ES-I3 (cell line): Measurements from ENCODE around the gene PPP1R15A.
"Not testable (repeated sequence)": the region's sequence is repeated elsewhere in the genome, so short reads cannot be mapped to it uniquely, and the experiment has no call there.

Experiments
- H3K36me3 ChIP-seq: 2 replicates; pipeline ENCODE4 v1.6.1; 2013; ENCODE audit warnings: mild to moderate bottlenecking, low read length, control low read depth, moderate library complexity; ENCODE audit not compliant: insufficient read depth
- H3K4me1 ChIP-seq: 2 replicates; pipeline ENCODE4 v1.6.1; 2013; ENCODE audit warnings: mild to moderate bottlenecking, control low read depth, low read length; ENCODE audit not compliant: insufficient read depth
- H3K9ac ChIP-seq: 2 replicates; pipeline ENCODE4 v1.6.1; 2013; ENCODE audit warnings: low read depth, mild to moderate bottlenecking, low read length, moderate library complexity
- H3K9me3 ChIP-seq: 2 replicates; pipeline ENCODE4 v1.6.1; 2013; ENCODE audit warnings: mild to moderate bottlenecking, low read length, moderate library complexity; ENCODE audit not compliant: control insufficient read depth, insufficient read depth

PPP1R15A gene

GRCh38 chr19:48905664-48906063 lies 33.4 kb downstream of the PPP1R15A start:
- Histone ChIP-seq H3K9ac (no peak overlapping the region), H3K9me3 (no peaks in the 10 kb centered on the region), H3K36me3 (peaks cover 9% of the 10 kb centered on the region)

GRCh38 chr19:48906324-48906723 lies 34.1 kb downstream of the PPP1R15A start:
- no peaks in the 10 kb centered on the region for H3K4me1 ChIP-seq
- peaks cover 9% of the 10 kb centered on the region for H3K36me3 ChIP-seq
- H3K9ac ChIP-seq = no peak overlapping the region
- H3K9me3 ChIP-seq = no peaks in the 10 kb centered on the region

More at GRCh38 chr19:48905664-48906063, 33.4 kb downstream of the PPP1R15A start:
- H3K4me1 ChIP-seq = no peaks in the 10 kb centered on the region

GRCh38 chr19:48907671-48908070 lies 35.5 kb downstream of the PPP1R15A start:
- no peaks in the 10 kb centered on the region for H3K9me3 ChIP-seq

GRCh38 chr19:48909424-48910077 lies 37.3 kb downstream of the PPP1R15A start:
- peaks cover 15% of the 10 kb centered on the region for H3K36me3 ChIP-seq
- not testable (repeated sequence) for H3K4me1 ChIP-seq, H3K9me3 ChIP-seq, H3K9ac ChIP-seq

More at GRCh38 chr19:48907671-48908070, 35.5 kb downstream of the PPP1R15A start:
- H3K9ac ChIP-seq = no peak overlapping the region
- no peaks in the 10 kb centered on the region for H3K4me1 ChIP-seq
- peaks cover 9% of the 10 kb centered on the region for H3K36me3 ChIP-seq

- Histone ChIP-seq H3K9me3 (no peaks in the 10 kb centered on the region), H3K4me1 (no peaks in the 10 kb centered on the region), H3K36me3 (peaks cover 7% of the 10 kb centered on the region), H3K9ac (no peak overlapping the region)
These were observed 38.6 kb downstream of the PPP1R15A start for GRCh38 chr19:48910803-48911202.

- no peaks in the 10 kb centered on the region for H3K4me1 ChIP-seq
- no peaks in the 10 kb centered on the region for H3K9me3 ChIP-seq
- peaks cover 9% of the 10 kb centered on the region for H3K36me3 ChIP-seq
- H3K9ac ChIP-seq = no peak overlapping the region
These were observed 41.1 kb downstream of the PPP1R15A start for GRCh38 chr19:48913114-48913889.

- Histone ChIP-seq H3K36me3 (peaks cover 9% of the 10 kb centered on the region), H3K9me3 (no peaks in the 10 kb centered on the region), H3K4me1 (no peaks in the 10 kb centered on the region), H3K9ac (no peak overlapping the region)
These were observed 42.0 kb downstream of the PPP1R15A start for GRCh38 chr19:48914181-48914580.

- Histone ChIP-seq H3K9ac (no peak overlapping the region), H3K4me1 (no peaks in the 10 kb centered on the region), H3K9me3 (no peaks in the 10 kb centered on the region), H3K36me3 (peaks cover 9% of the 10 kb centered on the region; the same call in 1 of the 2 replicates)
These were observed 43.5 kb downstream of the PPP1R15A start for GRCh38 chr19:48915757-48916156.

GRCh38 chr19:48918071-48918470 lies 45.9 kb downstream of the PPP1R15A start:
- Histone ChIP-seq H3K36me3 (peaks cover 8% of the 10 kb centered on the region; the same call in 1 of the 2 replicates), H3K9ac (no peak overlapping the region), H3K4me1 (no peaks in the 10 kb centered on the region), H3K9me3 (no peaks in the 10 kb centered on the region)

GRCh38 chr19:48918801-48919247 lies 46.6 kb downstream of the PPP1R15A start:
- no peaks in the 10 kb centered on the region for H3K9me3 ChIP-seq
- no peak overlapping the region for H3K9ac ChIP-seq
- no peaks in the 10 kb centered on the region for H3K4me1 ChIP-seq
- H3K36me3 ChIP-seq = peaks cover 3% of the 10 kb centered on the region; the same call in 1 of the 2 replicates

GRCh38 chr19:48919271-48919670 lies 47.0 kb downstream of the PPP1R15A start:
- H3K9ac ChIP-seq, H3K9me3 ChIP-seq, H3K4me1 ChIP-seq, H3K36me3 ChIP-seq: not testable (repeated sequence)

GRCh38 chr19:48920949-48921348 lies 48.7 kb downstream of the PPP1R15A start:
- Histone ChIP-seq H3K36me3 (peaks cover under 1% of the 10 kb centered on the region; the same call in 1 of the 2 replicates), H3K9ac (no peak overlapping the region), H3K4me1 (no peaks in the 10 kb centered on the region), H3K9me3 (no peaks in the 10 kb centered on the region)

- Histone ChIP-seq H3K36me3 (no peaks in the 10 kb centered on the region; the same call in 1 of the 2 replicates), H3K4me1 (no peaks in the 10 kb centered on the region), H3K9me3 (no peaks in the 10 kb centered on the region), H3K9ac (no peak overlapping the region)
These were observed 49.7 kb downstream of the PPP1R15A start for GRCh38 chr19:48921721-48922500.
